ENCODE measurements around the gene TBC1D22A.

GRCh38 chr22:47007496-47007895 is 245.0 kb downstream of the TBC1D22A start:
- TF ChIP-seq POLR2A (IDR thresholded peaks at IDR 0.05; ENCODE audit: low read length), result no peak
- TF ChIP-seq GATA1 (IDR thresholded peaks at IDR 0.05; ENCODE audit: low read depth, low read length), result no peak
